CD4-positive, alpha-beta T cell treated with Interferon gamma for 1 hour (primary cell): Measurements from ENCODE around the gene DOK5.

ENCODE experiments used
- DNase-seq: peaks from one replicate; pipeline ENCODE4 v3.0.0-alpha.2; 2020

The DOK5 gene

GRCh38 chr20:54515793-54516628 is 40.6 kb downstream of the DOK5 start:
- no peak for DNase-seq

- DNase-seq = no peak
Measured at GRCh38 chr20:54517241-54517975, 42.0 kb downstream of the DOK5 start.

- DNase-seq = no peak
Measured at GRCh38 chr20:54524849-54525248, 49.5 kb downstream of the DOK5 start.

- DNase-seq = no peak
Measured at GRCh38 chr20:54525916-54526590, 50.7 kb downstream of the DOK5 start.

GRCh38 chr20:54526801-54527200 is 51.4 kb downstream of the DOK5 start:
- no peak for DNase-seq

- DNase-seq = no peak
Measured at GRCh38 chr20:54532573-54532972, 57.2 kb downstream of the DOK5 start.

GRCh38 chr20:54534101-54534500 is 58.7 kb downstream of the DOK5 start:
- DNase-seq = no peak

- DNase-seq = no peak
Measured at GRCh38 chr20:54535033-54535432, 59.6 kb downstream of the DOK5 start.

GRCh38 chr20:54535746-54536145 is 60.4 kb downstream of the DOK5 start:
- no peak for DNase-seq

GRCh38 chr20:54539521-54540046 is 64.2 kb downstream of the DOK5 start:
- DNase-seq = no peak

GRCh38 chr20:54543369-54543768 is 68.0 kb downstream of the DOK5 start:
- DNase-seq = no peak

- no peak for DNase-seq
Measured at GRCh38 chr20:54545676-54546358, 70.4 kb downstream of the DOK5 start.

- DNase-seq = no peak
Measured at GRCh38 chr20:54548849-54549248, 73.5 kb downstream of the DOK5 start.

GRCh38 chr20:54549658-54550326 is 74.4 kb downstream of the DOK5 start:
- DNase-seq = no peak

- DNase-seq = no peak
Measured at GRCh38 chr20:54550776-54551396, 75.5 kb downstream of the DOK5 start.

- DNase-seq = no peak
Measured at GRCh38 chr20:54554006-54554405, 78.6 kb downstream of the DOK5 start.

GRCh38 chr20:54555150-54555549 is 79.8 kb downstream of the DOK5 start:
- DNase-seq = no peak

GRCh38 chr20:54556406-54556805 is 81.0 kb downstream of the DOK5 start:
- no peak for DNase-seq

GRCh38 chr20:54557806-54558590 is 82.6 kb downstream of the DOK5 start:
- DNase-seq = no peak

GRCh38 chr20:54559890-54560289 is 84.5 kb downstream of the DOK5 start:
- no peak for DNase-seq

GRCh38 chr20:54560357-54560756 is 85.0 kb downstream of the DOK5 start:
- no peak for DNase-seq
